HG02588 (cell line): ENCODE data around the gene CRB2.

Experiments used
- ATAC-seq: cut with Tn5 transposase; IDR thresholded peaks from one replicate; pipeline ENCODE4 v1.9.1; 2021; ENCODE audit warnings: mild to moderate bottlenecking, moderate library complexity; ENCODE audit not compliant: unreplicated experiment

CRB2 gene

GRCh38 chr9:123346826-123347225 lies 9.2 kb upstream of the CRB2 start:
- ATAC-seq: no peak

DNA sequence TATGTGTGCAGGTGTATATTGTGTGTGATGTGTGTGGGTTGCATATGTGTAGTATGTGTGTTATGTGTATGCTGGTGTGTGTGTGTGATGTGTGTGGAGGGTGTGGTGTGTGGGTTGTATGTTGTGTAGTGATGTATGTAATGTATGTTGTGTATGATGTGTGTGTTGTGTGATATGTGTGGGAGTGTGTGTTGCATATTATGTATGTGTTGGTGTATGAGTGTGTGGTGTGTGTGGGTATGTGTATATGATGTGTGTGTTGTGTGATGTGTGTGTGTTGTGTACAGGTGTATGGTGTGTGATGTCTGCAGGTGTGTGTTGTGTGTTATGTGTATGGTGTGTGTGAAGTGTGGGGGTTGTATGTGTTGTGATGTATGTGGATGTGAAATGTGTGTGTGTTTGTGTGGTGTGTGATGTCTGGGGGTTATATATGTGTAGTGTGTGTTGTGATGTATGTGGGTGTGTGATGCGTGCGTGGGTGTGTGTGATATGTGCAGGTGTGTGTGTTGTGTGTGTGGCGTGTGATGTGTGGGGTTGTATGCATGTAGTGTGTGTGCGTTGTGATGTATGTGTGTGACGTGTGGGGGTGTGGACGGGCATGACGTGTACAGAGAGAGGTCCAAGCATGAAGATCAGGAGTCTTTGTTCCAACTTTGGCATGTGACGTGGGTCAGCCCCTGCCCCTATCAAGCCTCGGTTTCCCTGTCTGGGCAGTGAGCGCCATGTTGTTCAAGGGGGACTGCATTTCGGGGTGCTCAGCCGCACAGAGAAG lies 8.5 kb upstream of the CRB2 start:
- ATAC-seq: no peak

DNA sequence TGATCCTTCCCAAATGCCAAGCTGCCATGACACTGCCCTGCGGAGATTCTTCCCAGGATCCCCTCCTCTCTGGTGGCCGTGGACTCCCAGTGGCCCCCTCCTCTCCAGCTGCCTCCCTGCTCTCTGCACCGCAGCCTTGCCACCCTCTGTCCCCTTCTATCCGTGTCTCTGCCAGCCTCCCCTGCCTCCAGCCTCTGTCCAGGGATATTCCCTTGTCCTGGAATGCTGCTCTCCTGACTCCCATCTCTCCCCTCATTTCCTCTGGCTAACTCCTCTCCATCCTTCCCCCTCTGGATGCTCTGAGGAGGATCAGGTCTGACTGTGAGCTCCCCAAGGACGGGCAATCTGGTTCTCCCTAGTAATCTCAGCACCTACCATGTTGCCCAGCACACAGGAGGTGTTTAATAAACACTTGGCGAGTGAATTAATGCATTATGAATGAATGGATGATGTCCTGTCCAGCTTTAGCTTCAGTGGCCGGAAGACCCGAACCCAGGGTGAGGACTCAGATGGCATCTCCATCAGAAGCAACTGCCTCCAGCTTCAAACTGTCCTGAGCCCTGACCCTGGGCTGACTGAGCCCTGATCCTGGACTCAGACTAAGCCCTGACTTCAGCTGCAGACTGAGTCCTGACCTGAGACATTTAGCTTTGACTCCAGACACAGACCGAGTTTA lies 7.5 kb upstream of the CRB2 start:
- no peak for ATAC-seq

- ATAC-seq: no peak
Measured at GRCh38 chr9:123349033-123349432, 7.0 kb upstream of the CRB2 start.

GRCh38 chr9:123349691-123350480 lies 6.1 kb upstream of the CRB2 start:
- ATAC-seq: peak; percentile 54

DNA sequence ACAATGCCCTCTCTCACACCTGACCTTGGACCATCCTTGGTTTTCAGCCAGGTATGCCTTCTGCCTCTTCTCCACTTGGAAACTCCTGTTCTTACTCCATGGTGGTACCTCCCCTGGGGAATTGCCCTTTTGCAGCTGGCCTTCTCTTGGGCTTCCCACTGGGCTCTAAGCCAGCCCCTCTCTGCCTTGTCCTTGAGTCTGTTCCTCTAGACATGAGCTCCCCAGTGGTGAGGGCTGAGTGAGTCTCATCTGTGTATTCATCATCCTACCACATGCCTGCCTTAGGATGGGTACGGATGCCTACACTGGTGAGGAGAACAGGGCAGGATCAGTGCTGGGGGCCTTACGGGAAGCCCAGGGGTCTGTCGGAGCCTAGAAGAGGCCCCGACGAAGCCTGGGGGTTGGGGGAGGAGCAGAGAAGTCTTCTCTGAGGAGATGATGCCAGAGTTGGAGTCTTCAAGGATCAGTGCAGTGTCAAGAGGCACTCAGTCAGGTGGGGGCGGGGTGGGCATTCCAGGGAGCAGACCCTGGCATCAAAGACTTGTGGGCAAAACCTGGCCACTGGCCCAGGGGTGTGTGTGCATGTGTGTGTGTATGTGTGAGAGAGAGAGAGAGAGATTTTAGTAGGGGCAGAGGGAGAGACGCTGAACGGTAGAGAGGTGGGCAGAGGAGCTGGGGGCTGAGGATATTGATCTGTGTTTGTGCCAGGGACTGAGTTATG lies 5.2 kb upstream of the CRB2 start:
- no peak for ATAC-seq

DNA sequence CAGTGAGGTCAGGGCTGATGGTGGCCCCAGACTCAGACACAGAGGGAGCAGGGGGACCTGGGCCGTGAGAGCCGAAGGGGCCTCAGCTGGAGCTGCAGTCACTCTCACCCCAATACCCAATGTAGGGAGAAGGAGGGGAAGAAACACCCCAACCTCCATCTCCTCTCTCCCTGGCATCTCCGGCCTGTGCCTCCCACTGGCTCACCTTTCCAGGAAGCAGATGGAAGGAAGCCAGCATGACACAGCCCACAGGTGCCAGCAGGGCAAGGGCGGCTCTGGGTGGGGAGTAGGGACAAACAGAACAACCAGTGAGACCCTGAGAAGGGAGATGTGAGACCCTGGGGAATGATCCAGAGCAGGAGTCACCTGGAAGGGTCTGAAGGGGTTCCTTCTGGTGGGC lies 3.0 kb upstream of the CRB2 start:
- no peak for ATAC-seq

- peak; percentile 61 for ATAC-seq
Measured at GRCh38 chr9:123353984-123354591, 1.9 kb upstream of the CRB2 start.

GRCh38 chr9:123354806-123355508 lies 1.0 kb upstream of the CRB2 start:
- no peak for ATAC-seq

DNA sequence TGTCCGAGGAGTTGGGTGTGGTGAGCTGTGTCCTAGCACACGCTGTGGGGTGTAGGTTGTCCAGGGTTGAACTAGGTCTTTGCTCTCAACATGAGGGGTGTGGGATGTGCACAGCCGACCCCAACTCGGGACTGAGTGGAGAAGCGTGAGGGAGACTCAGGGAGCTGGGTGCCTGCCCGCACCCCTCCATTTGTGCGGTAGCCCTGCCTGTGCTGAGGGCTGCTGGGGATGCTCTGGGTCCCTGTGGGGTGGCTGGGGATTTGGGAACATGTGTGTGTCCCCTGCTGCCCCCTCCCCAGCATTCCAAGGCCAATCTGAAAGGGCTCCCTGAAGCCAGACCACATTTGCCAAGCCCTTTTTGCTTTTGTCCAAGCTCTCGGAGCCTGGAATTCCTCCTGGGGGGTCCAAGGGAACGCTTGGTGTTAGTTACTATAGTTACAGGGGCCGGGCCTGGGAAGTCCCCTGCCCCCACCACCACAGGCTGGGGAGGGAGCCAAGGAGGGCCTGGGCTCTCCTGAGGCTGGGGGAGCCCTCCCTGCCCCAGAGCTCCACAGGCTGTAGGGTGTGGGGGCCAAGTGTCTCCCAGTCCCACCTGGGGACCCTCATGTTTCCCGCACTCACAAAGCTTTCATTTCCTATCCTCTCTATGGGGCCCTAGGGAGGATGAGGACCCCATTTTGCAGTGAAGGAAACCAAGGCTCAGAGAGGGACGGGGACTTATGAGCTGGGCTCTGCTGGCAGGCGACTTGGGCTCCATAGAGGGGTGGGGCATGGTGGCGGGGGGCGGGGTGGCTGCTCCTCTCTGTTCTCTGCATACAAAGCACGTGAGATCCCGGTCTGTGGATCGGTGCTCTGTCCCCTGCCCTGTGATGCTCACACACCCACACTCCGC lies 1.1 kb downstream of the CRB2 start:
- ATAC-seq: no peak

- no peak for ATAC-seq
Measured at GRCh38 chr9:123357743-123358059, 1.7 kb downstream of the CRB2 start.

DNA sequence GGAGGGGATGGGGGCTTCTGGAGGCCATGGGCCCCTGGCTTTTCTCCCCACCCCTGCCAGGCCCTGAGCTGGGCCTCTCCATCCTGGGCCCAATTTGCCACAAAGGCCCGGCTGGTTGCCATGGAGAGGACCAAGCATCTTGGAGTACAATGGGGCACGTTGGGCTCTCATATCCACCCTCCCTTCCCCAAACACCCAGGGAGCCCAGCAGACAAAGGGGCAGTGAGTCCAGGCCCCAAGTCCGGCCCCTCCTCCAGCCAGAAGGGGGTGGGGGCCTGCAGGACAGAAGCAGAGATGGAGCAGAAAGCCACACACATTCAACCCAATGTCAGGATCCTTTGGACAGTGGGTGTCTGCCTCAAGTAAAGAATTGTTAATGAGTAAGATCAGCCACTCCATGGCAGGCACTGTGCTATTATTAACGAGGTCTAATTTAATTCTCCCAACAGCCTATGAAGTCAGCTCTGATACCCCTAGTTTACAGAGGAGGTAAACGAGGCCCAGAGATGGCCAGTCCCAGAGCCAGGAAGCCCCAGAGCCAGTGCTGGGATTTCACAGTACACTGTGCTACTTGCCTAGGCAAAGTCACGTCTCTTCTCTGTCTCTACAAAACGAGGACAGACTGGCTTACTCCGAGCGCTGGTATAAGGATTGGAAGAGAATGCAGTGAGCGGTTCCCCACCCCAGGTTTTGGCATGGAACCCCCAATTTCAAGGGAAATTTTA lies 2.3 kb downstream of the CRB2 start:
- ATAC-seq: no peak

GRCh38 chr9:123359106-123359505 lies 3.1 kb downstream of the CRB2 start:
- ATAC-seq: no peak

- no peak for ATAC-seq
Measured at GRCh38 chr9:123359546-123359945, 3.5 kb downstream of the CRB2 start.

GRCh38 chr9:123360161-123361085 lies 4.4 kb downstream of the CRB2 start:
- no peak for ATAC-seq

DNA sequence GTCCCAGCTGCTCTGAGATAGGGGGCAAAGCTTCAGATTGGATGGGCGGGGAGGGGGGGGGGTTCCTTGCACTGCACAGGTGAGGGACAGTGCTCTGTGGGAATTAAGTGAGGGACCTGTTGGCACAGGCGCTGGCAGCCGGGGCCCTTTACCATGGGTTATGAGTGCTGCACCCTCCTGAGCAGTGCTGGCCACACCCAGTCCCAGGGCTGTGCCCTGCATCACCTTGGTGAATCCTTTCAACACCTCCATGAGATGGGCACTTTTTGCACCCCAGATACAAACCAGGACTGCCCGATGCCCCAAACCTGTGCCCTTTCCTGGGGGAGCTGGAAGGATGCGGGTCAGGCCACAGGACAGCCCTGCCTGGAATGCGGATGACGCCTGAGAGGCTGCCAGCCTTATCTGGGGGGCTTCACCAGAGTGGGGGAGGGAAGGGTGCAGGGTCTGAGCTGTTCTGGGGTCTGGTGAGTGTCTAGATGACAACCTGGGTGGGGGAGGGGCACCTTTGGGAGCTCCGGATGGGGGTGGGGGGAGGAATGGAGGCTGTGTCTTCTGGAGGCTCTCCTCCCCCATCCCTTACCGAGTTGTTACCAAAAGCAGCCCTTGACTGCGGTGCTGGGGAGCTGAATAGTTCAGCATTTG lies 5.2 kb downstream of the CRB2 start:
- no peak for ATAC-seq
